ENCODE data around the gene C2orf81. TPM values are rescaled to one million over a fixed set of nuclear protein-coding genes. Genes with fewer than 3 reads are reported as not detected.

Gene C2orf81
- total and polyA plus RNA-seq, 8 donors = 1.7 to 3.5 (median 2.2) TPM; not detected in 3

GRCh38 chr2:74406035-74406434, 15.4 kb downstream of the C2orf81 start:
- Histone ChIP-seq H3K27me3 (no peaks in the 10 kb centered on the region), H3K27ac (no peak overlapping the region), H3K9me3 (no peaks in the 10 kb centered on the region), H3K4me1 (no peaks in the 10 kb centered on the region), H3K36me3 (peaks cover 0 to 4% (median 2%) of the 10 kb centered on the region in 4 donors), H3K4me3 (no peak overlapping the region)
- intact Hi-C loops (cut with DNase I; ENCODE audit: low total_unique reads) = no loop called here
- TF ChIP-seq POLR2AphosphoS5 (IDR thresholded peaks at IDR 0.05) = no peak
- TF ChIP-seq POLR2A (IDR thresholded peaks at IDR 0.05) = no peak
- no peak for TF ChIP-seq EP300 (IDR thresholded peaks at IDR 0.05)
- TF ChIP-seq CTCF (IDR thresholded peaks at IDR 0.05) = no peak
- no peak for DNase-seq

GRCh38 chr2:74401891-74402290, 19.5 kb downstream of the C2orf81 start:
- DNase-seq = no peak
- H3K27ac ChIP-seq = no peak overlapping the region
- H3K9me3 ChIP-seq = no peaks in the 10 kb centered on the region
- H3K4me3 ChIP-seq = no peak overlapping the region
- no peaks in the 10 kb centered on the region for H3K4me1 ChIP-seq
- no peaks in the 10 kb centered on the region for H3K36me3 ChIP-seq
- 77 to 89% (median 81%) methylated on average over 2 of the region's 2 CpGs for WGBS, 5 donors
- no peaks in the 10 kb centered on the region for H3K27me3 ChIP-seq
- intact Hi-C loops (cut with DNase I; ENCODE audit: low total_unique reads) = no loop called here
- no peak for TF ChIP-seq CTCF (IDR thresholded peaks at IDR 0.05)
- no peak for TF ChIP-seq POLR2A (IDR thresholded peaks at IDR 0.05)
- no peak for TF ChIP-seq POLR2AphosphoS5 (IDR thresholded peaks at IDR 0.05)
- no peak for TF ChIP-seq EP300 (IDR thresholded peaks at IDR 0.05)

GRCh38 chr2:74399785-74400184, 21.6 kb downstream of the C2orf81 start:
- peak in 4 of 7 experiments; percentile 7 to 38 (median 32) for TF ChIP-seq CTCF (IDR thresholded peaks at IDR 0.05)
- no peak for TF ChIP-seq POLR2AphosphoS5 (IDR thresholded peaks at IDR 0.05)
- H3K4me1 ChIP-seq = no peaks in the 10 kb centered on the region
- intact Hi-C loops (cut with DNase I; ENCODE audit: low total_unique reads) = no loop called here
- no peak for DNase-seq
- H3K36me3 ChIP-seq = no peaks in the 10 kb centered on the region
- H3K4me3 ChIP-seq = no peak overlapping the region
- no peaks in the 10 kb centered on the region for H3K27me3 ChIP-seq
- H3K27ac ChIP-seq = no peak overlapping the region
- H3K9me3 ChIP-seq = no peaks in the 10 kb centered on the region

- Histone ChIP-seq H3K36me3 (no peaks in the 10 kb centered on the region), H3K27me3 (no peaks in the 10 kb centered on the region), H3K4me1 (peaks cover 0 to 8% (median 4%) of the 10 kb centered on the region in 4 donors), H3K9me3 (no peaks in the 10 kb centered on the region), H3K4me3 (no peak overlapping the region), H3K27ac (no peak overlapping the region)
- TF ChIP-seq POLR2AphosphoS5 (IDR thresholded peaks at IDR 0.05) = no peak
- no peak for TF ChIP-seq EP300 (IDR thresholded peaks at IDR 0.05)
- TF ChIP-seq CTCF (IDR thresholded peaks at IDR 0.05) = no peak
- no peak for TF ChIP-seq POLR2A (IDR thresholded peaks at IDR 0.05)
- DNase-seq = no peak
- WGBS, 5 donors = 92 to 99% (median 94%) methylated on average over 2 of the region's 2 CpGs
- intact Hi-C loops (cut with DNase I; ENCODE audit: low total_unique reads) = no loop called here
Observed at GRCh38 chr2:74396149-74396548, 25.3 kb downstream of the C2orf81 start.
